Sigmoid colon (tissue), 4 donors: ENCODE results near the gene VSIG8.

Experiments used
- EP300 ChIP-seq, 4 donors: sonication (generic); formaldehyde crosslinking; IDR thresholded peaks; one replicate each; pipeline ENCODE4 v1.6.1; 2017; ENCODE audit warnings: antibody characterized with exemption in 4 of 4
- POLR2AphosphoS5 ChIP-seq, 4 donors: sonication (generic); formaldehyde crosslinking; IDR thresholded peaks; one replicate each; pipeline ENCODE4 v1.6.1; 2017; ENCODE audit warnings: antibody characterized with exemption in 4 of 4
- TF ChIP-seq, protein P1 (sequence below), 4 experiments: fragments of 450-650 bp in 3 of 4; fragments of 200-600 bp in 1 of 4; IDR thresholded peaks; one replicate each; pipeline ENCODE4 v1.5.1; 2016 to 2019; ENCODE audit warnings: antibody characterized with exemption in 4 of 4, mild to moderate bottlenecking in 3 of 4, moderate library complexity in 2 of 4

DNA sequence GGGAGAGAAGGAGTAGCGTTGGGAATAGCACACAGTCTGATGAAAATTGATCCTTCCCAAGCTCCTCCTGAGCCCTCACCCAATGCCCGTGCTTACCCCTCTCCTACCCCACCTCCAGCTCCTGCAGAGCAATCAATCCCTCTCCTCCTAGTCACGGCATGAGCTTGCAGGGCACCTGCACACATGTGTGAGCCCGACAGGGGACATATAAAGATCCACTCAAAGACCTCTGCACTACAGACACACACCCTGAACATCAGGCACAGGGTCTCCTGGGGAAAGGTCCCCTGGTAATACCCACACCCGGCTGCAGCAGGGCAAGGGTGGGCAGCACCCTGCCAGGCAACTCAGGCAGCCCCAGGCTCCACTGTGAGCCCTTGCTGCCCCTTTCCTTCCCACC, 426 bp downstream of the VSIG8 start:
- TF ChIP-seq, protein P1, sequence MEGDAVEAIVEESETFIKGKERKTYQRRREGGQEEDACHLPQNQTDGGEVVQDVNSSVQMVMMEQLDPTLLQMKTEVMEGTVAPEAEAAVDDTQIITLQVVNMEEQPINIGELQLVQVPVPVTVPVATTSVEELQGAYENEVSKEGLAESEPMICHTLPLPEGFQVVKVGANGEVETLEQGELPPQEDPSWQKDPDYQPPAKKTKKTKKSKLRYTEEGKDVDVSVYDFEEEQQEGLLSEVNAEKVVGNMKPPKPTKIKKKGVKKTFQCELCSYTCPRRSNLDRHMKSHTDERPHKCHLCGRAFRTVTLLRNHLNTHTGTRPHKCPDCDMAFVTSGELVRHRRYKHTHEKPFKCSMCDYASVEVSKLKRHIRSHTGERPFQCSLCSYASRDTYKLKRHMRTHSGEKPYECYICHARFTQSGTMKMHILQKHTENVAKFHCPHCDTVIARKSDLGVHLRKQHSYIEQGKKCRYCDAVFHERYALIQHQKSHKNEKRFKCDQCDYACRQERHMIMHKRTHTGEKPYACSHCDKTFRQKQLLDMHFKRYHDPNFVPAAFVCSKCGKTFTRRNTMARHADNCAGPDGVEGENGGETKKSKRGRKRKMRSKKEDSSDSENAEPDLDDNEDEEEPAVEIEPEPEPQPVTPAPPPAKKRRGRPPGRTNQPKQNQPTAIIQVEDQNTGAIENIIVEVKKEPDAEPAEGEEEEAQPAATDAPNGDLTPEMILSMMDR (IDR thresholded peaks at IDR 0.05) = no peak
- TF ChIP-seq POLR2AphosphoS5 (IDR thresholded peaks at IDR 0.05) (no peak), EP300 (IDR thresholded peaks at IDR 0.05) (no peak)
